Activated naive CD4-positive, alpha-beta T cell treated with anti-CD3 and anti-CD28 coated beads for 36 hours (primary cell): ENCODE results near the gene CHPF. TPM values are rescaled to one million over a fixed set of nuclear protein-coding genes. Genes with fewer than 3 reads are reported as not detected.
A peak's percentile ranks its signal among the peaks of the same experiment; 100 is the strongest.

Source experiments
- CTCF ChIA-PET: fragments of 350-600 bp; sonication (Branson Sonifier 250); formaldehyde crosslinking; loops from one replicate; lab custom pipeline; 2021; ENCODE audit warnings: antibody characterized with exemption; lab: Charles Lee
- DNase-seq: peaks from one replicate; pipeline ENCODE4 v3.0.0-alpha.2; 2020
- H3K27ac Mint-ChIP-seq: one replicate; pipeline ENCODE4 v1.8.0; 2021; ENCODE audit warnings: mild to moderate bottlenecking, mixed read lengths
- H3K27me3 Mint-ChIP-seq: one replicate; pipeline ENCODE4 v1.8.0; 2021; ENCODE audit warnings: low read depth, mixed read lengths
- H3K36me3 Mint-ChIP-seq: one replicate; pipeline ENCODE4 v1.8.0; 2021; ENCODE audit warnings: low read depth, mixed read lengths
- H3K4me1 Mint-ChIP-seq: one replicate; pipeline ENCODE4 v1.8.0; 2021; ENCODE audit warnings: low read depth, mixed read lengths
- H3K4me3 Mint-ChIP-seq: one replicate; pipeline ENCODE4 v1.8.0; 2021; ENCODE audit warnings: mild to moderate bottlenecking, moderate library complexity, mixed read lengths
- H3K9me3 Mint-ChIP-seq: one replicate; pipeline ENCODE4 v1.8.0; 2021; ENCODE audit warnings: mixed read lengths
- intact Hi-C: fragments of 100-400 bp; cut with micrococcal nuclease; formaldehyde crosslinking; loops from one replicate; pipeline ENCODE4 v1.15.1; 2023
- total RNA-seq, 2 experiments: library from RNA; stranded (reverse); gene quantifications; one replicate each; pipeline ENCODE4 v1.2.3, GENCODE V29; 2021

Gene CHPF
- total RNA-seq, 2 experiments from 2014 or later, result 8.5 to 9.0 TPM

DNA sequence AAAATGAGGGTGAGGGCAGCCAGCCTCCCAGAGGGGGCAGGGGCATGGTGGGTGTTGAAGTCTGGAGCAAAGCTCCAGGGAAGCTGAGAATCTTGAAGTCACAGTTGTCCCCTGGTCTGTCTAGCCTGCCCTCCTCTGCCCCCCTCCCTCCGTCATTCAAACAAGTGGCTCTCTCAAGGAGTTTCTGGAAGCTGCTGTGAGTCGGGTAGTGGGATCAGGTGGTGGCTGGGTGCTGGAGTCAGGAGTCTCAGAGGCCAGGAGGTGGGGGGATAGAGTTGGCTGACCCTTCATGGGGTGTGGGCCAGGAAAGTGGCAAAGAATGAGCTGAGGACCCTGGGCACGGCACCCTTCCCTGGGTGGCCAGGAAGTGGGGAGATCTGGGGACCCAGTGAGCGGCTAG is 29.8 kb downstream of the CHPF start:
- no peak for DNase-seq
- H3K4me3 Mint-ChIP-seq, result no peak overlapping the region
- CTCF ChIA-PET, result interaction anchor here (1.1 to 3.8 kb wide), 2 partner anchors 15 to 29 kb away, joined by 3 to 29 read pairs; partner anchors contain the start of gene CHPF

DNA sequence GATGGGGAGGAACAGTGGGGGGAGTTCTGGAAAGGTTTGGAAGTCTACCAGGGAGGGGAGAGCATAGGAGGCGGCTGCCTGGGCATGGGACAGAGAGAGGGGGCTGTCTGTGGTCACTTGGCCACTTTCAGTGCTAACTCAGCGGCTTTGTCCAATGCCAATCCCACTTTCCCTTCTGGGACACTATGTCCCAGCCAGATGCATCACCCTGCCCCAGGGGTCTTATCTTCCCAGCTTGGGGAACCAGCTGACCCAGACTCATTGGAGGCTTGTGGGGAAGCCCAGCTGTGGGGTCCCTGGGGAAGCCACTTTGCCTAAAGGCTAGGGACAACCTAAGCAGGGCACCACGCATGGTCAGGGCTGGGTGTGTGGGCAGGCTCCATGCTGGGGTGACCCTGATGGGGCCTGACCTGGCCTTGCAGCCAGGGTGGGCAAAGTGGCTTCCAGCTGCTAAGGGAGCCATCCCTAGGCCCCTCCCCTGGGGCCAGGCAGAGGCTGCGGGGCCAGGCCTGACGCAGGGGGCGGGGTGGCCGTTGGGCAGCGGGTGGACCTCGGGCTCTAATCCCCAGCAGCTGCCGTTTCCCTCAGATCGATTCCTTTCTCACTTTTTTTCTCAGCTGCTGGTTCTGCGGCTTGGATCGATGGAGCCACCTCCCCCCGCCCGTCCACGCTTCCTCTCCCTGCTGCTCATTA is 30.9 kb downstream of the CHPF start:
- no peak overlapping the region for H3K4me3 Mint-ChIP-seq
- CTCF ChIA-PET, result interaction anchor here (1.8 to 3.8 kb wide), 2 partner anchors 16 to 29 kb away, joined by 9 to 29 read pairs; no protein-coding TSS in a partner anchor
- H3K9me3 Mint-ChIP-seq, result no peaks in the 10 kb centered on the region
- no peak for DNase-seq
- no peaks in the 10 kb centered on the region for H3K36me3 Mint-ChIP-seq
- H3K4me1 Mint-ChIP-seq, result peaks cover 25% of the 10 kb centered on the region
- intact Hi-C loops, result no loop called here
- no peak overlapping the region for H3K27ac Mint-ChIP-seq
- H3K27me3 Mint-ChIP-seq, result peaks cover 61% of the 10 kb centered on the region

More for the DNA sequence above, 29.8 kb downstream of the CHPF start:
- Mint-ChIP-seq H3K4me1 (peaks cover 25% of the 10 kb centered on the region), H3K9me3 (no peaks in the 10 kb centered on the region), H3K27ac (no peak overlapping the region), H3K27me3 (peaks cover 68% of the 10 kb centered on the region), H3K36me3 (no peaks in the 10 kb centered on the region)
- intact Hi-C loops, result no loop called here

DNA sequence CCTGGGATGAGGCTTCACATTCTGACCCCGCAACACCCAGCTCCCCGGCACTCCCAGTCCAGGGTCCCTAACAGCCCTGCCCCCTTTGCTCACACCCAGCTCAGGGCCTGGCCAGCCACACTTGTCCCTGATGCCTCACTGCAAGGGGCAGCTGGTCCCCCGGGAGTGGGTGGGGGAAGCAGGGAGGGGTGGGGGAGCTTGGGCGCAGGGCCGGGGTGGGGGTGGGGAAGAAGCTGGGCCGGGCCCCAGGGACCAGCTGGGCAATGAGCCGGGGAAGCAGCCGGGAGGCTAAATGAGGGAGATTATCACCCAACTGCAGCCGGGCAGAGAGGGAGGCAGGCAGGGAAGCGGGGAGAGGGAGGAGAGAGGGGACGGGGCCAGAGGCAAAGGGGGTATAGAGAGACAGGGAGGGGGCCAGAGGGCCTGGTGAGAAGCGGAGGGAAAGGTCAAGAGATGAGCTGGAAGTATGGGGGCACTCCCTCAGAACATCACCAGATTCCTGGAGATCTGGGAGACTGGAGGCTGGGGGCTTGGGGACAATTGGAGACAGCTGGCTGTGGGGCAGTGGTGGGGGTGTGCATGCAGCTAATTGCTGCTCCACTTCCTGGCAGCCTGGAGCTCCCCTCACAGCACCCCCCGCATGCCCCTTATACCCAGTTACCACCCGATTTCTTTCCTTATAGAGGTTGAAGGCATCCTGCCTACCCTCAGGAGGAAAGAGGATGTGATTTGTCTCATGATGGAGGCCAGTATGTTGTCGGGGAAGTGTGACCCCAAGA is 31.9 kb downstream of the CHPF start:
- H3K36me3 Mint-ChIP-seq, result peaks cover 5% of the 10 kb centered on the region
- no peak for DNase-seq
- no peaks in the 10 kb centered on the region for H3K9me3 Mint-ChIP-seq
- H3K4me3 Mint-ChIP-seq, result no peak overlapping the region
- peaks cover 58% of the 10 kb centered on the region for H3K27me3 Mint-ChIP-seq
- CTCF ChIA-PET, result interaction anchor here (1.1 to 3.8 kb wide), 7 partner anchors 11 to 36 kb away, joined by 3 to 29 read pairs (median 5); partner anchors contain the start of gene GMPPA
- peaks cover 25% of the 10 kb centered on the region for H3K4me1 Mint-ChIP-seq
- intact Hi-C loops, result no loop called here
- no peak overlapping the region for H3K27ac Mint-ChIP-seq

DNA sequence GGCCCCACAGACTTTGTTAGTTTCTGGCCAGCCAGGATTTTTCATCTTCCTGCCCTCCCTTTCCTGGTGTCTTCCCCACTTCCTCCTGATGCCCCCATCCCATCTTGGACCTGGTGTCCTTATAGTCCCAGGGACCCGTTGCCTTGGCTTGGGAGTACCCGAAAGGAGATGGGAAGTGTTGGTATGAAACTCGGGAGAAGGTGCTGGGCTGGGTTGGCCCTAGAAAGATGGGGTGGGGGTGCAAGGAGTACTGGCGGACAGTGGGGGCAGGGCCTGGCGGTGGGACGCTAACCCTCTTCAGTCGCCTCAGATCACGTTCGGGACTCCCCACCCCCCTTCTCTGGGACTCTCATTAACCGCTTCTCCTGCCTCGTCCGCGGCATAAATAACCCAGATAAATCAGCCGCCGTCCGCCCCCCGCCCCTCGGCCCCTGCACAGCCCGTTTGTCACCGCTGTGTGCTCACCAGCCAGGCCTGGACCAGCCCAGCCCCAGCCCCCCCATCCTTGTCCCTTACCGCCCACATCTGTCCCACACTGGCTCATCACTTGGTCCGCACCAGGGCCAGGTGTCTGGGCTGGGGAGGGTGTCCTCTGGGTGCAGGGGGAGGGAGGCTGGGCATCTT is 33.0 kb downstream of the CHPF start:
- H3K4me3 Mint-ChIP-seq, result no peak overlapping the region
- intact Hi-C loops, result no loop called here
- CTCF ChIA-PET, result interaction anchor here (1.0 to 4.1 kb wide), 12 partner anchors 8 to 35 kb away, joined by 3 to 29 read pairs (median 6); partner anchors contain the start of gene GMPPA
- DNase-seq, result no peak
- peaks cover 13% of the 10 kb centered on the region for H3K36me3 Mint-ChIP-seq
- H3K9me3 Mint-ChIP-seq, result no peaks in the 10 kb centered on the region
- H3K27me3 Mint-ChIP-seq, result peaks cover 47% of the 10 kb centered on the region
- peaks cover 25% of the 10 kb centered on the region for H3K4me1 Mint-ChIP-seq
- H3K27ac Mint-ChIP-seq, result no peak overlapping the region

DNA sequence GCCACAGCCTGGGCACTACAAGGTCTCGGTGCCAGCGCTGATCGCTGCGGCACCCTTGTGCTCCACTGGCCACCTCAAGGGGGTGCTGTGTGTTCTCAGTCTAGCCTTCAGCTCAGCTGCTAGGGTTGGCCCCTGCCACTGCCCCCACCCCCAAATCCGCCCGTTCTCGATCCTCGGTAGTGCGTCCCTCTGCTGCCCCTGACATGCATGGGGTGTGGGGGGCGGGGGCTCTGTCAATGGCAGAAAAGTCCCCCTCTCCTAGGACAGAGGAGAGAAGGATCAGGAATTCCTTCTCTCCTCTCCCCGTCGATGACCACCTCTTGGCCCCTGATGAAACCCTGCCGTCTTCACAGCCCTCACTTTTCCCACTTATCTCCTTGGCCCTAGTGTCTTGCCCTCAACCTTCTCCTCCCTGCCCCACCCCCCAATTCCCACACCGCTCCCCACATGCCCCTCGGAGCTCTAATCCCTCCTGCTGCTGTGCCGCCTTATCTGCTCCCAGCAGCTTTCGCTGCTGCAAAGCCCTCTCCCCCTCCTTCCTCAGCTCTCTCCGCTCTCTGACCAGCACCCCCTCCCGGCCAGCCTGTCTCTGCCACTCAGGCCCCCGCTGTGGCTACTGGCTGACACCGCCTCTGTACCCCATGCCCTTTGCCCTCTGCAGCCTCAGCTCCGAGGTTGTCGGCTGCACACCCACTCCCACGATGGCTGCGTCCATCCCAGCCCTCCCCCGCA is 33.7 kb downstream of the CHPF start:
- peak; percentile 68 for DNase-seq
- H3K27me3 Mint-ChIP-seq, result peaks cover 41% of the 10 kb centered on the region
- H3K36me3 Mint-ChIP-seq, result peaks cover 18% of the 10 kb centered on the region
- no peaks in the 10 kb centered on the region for H3K9me3 Mint-ChIP-seq
- H3K4me1 Mint-ChIP-seq, result peaks cover 25% of the 10 kb centered on the region
- intact Hi-C loops, result loop anchor here (1.0 kb wide), 3 partner anchors 12 to 31 kb away; partner anchors contain the start of gene GMPPA
- CTCF ChIA-PET, result interaction anchor here (0.7 to 4.1 kb wide), 12 partner anchors 9 to 90 kb away, joined by 3 to 27 read pairs (median 4); partner anchors contain the start of gene GMPPA
- H3K27ac Mint-ChIP-seq, result no peak overlapping the region
- H3K4me3 Mint-ChIP-seq, result peak overlapping the region; percentile 26

DNA sequence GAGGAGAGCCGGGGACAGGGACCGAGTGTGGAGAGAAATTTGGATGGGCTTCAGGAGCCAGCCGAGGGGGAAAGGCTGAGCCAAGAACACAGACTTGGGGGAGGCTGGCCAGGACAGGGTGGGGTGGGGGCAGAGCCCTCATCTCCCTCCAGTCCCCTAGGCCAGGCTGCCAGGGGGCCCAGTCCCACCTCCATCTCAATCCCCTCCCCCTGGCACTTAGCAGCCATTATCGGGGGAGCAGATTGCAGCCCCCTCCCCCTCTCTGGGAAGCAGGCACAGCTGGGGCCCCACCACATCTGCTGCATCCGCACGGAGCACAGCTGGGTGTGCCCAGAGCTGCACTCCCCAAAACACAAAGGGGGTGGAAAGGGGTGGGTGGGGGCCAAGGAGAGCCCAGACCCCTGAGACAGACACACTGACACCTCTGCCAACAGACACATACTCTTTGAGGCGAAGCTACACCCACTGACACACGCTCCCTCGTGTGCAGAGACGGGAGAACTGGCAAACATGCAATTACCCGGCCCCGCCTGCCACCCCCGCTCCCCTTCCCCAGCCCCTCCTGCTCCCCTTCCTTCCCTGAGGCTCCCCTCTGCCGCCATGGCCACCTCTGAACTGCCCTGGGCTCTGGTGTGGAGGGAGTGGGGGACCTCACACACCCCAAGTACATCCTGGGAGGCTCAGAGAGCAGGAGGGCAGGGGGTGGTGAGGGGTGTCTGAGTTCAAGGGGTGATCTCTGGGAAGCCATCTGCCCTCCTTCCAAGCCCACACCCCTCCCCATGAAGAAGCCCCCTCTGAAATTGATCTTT is 34.4 kb downstream of the CHPF start:
- no peaks in the 10 kb centered on the region for H3K9me3 Mint-ChIP-seq
- CTCF ChIA-PET, result interaction anchor here (0.7 to 4.1 kb wide), 12 partner anchors 9 to 90 kb away, joined by 3 to 27 read pairs (median 6); partner anchors contain the start of gene GMPPA
- peaks cover 25% of the 10 kb centered on the region for H3K36me3 Mint-ChIP-seq
- peaks cover 24% of the 10 kb centered on the region for H3K4me1 Mint-ChIP-seq
- DNase-seq, result no peak
- intact Hi-C loops, result loop anchor here (1.0 kb wide), 3 partner anchors 11 to 32 kb away; partner anchors contain the start of gene GMPPA
- peaks cover 38% of the 10 kb centered on the region for H3K27me3 Mint-ChIP-seq
- peak overlapping the region; percentile 26 for H3K4me3 Mint-ChIP-seq
- no peak overlapping the region for H3K27ac Mint-ChIP-seq

DNA sequence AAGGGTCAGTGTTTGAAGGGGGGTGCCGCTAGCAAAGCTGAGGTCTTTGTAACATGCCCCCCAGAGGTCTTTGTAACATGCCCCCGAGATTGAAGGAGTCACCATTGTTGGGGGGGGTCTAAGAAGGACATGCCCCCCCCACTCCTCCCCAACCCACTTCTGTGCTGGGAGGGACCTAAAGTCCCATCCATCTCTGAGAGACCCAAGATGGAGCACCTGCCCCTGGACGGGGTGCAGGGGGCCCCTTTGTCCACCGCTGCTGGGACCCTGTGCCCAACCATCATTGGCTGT is 35.2 kb downstream of the CHPF start:
- no peaks in the 10 kb centered on the region for H3K9me3 Mint-ChIP-seq
- H3K4me3 Mint-ChIP-seq, result no peak overlapping the region
- H3K4me1 Mint-ChIP-seq, result peaks cover 16% of the 10 kb centered on the region
- H3K36me3 Mint-ChIP-seq, result peaks cover 28% of the 10 kb centered on the region
- intact Hi-C loops, result no loop called here
- H3K27ac Mint-ChIP-seq, result no peak overlapping the region
- DNase-seq, result no peak
- peaks cover 31% of the 10 kb centered on the region for H3K27me3 Mint-ChIP-seq
- CTCF ChIA-PET, result interaction anchor here (0.9 to 4.1 kb wide), 8 partner anchors 9 to 33 kb away, joined by 3 to 25 read pairs (median 4); a partner anchor contains a TSS

DNA sequence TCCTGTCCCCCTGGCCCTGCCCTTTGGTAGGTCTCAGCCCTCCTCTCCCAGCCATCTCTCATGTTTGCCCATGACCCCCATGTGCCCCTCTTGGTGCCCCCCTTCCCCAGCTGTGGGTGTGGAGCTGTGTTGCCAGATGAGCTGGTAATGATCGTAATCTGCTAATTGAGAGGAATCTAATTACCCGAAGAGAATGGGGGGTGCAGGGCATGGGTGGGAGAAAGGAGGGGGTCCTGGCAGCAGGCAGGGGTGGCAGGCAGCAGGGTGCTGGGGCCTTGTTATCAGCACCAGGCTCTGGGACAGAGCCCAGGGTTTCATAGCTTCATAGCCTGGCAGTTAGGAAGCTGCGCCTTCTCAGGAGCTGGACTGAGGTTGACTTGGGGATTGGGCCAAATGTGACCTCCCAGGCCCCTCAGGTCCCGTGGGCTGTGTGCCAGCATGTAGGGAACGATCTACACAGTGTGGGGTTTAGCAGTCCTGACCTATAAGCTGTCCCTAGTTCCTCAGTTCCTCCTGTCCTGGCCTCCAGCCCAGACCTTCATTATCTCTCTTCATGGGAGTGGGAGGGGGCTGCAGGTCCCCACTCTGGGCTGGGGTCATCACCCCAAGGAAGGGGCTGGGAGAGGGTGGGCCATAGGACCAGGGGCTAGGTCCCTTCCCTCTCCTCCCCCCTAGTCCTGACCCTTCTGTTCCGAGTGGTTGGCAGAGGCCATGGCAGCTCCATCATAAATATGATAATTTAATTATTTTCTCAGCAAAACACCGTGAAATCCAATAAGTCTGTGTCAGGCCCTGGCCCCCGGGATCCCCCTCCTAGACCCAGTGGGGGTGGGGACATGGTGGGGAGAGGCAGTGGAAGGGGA is 35.8 kb downstream of the CHPF start:
- Mint-ChIP-seq H3K36me3 (peaks cover 28% of the 10 kb centered on the region), H3K4me1 (peaks cover 12% of the 10 kb centered on the region), H3K27me3 (peaks cover 26% of the 10 kb centered on the region), H3K9me3 (no peaks in the 10 kb centered on the region), H3K4me3 (no peak overlapping the region), H3K27ac (no peak overlapping the region)
- intact Hi-C loops, result no loop called here
- no peak for DNase-seq
- CTCF ChIA-PET, result interaction anchor here (0.9 to 4.1 kb wide), 11 partner anchors 8 to 105 kb away, joined by 3 to 25 read pairs (median 4); a partner anchor contains a TSS

DNA sequence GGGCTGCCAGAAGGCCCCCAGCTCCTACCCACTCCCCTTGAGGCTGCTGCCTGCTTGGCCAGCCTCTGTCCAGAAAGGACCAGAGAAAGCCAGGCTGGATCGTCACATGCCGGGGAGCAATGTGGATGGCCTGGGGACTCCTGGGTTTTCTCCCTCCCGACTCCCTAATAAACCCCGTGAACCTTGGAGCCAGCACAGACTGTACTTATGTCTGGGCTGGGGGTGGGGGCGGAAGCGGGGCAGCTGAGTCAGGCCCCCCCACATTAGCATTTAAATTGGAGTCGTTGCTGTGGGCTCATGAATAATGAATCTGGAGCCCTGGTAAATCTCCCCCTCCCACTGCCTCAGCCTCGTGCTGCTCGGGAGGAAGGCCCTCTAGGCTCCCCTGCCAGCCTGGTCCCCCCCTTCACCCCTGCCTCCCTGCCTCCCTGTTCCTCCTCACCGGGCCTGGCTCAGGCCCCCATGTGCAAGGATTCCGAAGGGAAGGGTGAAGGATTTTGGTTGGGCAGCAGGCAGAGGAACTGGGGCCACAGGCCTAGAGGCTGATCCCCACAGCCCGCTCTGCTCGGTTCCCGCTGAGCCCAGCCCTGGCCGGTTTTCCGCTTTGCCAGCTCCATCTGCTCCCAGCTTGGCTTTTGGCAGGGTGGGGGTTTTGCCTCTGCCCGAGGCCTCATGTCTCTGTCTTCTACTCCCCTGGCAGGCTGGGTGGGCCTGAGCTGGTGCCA is 36.6 kb downstream of the CHPF start:
- intact Hi-C loops, result no loop called here
- Mint-ChIP-seq H3K36me3 (peaks cover 28% of the 10 kb centered on the region), H3K9me3 (no peaks in the 10 kb centered on the region), H3K4me1 (peaks cover 12% of the 10 kb centered on the region), H3K4me3 (no peak overlapping the region), H3K27ac (no peak overlapping the region), H3K27me3 (peaks cover 21% of the 10 kb centered on the region)
- no peak for DNase-seq
- CTCF ChIA-PET, result interaction anchor here (1.1 to 4.1 kb wide), 9 partner anchors 7 to 104 kb away, joined by 3 to 25 read pairs (median 4); partner anchors contain the start of gene GMPPA
